Measurements from ENCODE around the gene VBP1.
A peak's percentile ranks its signal among the peaks of the same experiment; 100 is the strongest.
"Not testable (repeated sequence)": the region's sequence is repeated elsewhere in the genome, so short reads cannot be mapped to it uniquely, and the experiment has no call there.

VBP1 gene

GRCh38 chrX:155216179-155216939, at the start of gene VBP1:
Gene VBP1, plus strand, starts transcription at chrX:155216460. Its CDS starts 23 bp downstream, at chrX:155216483.
- peak; percentile 95 for DNase-seq (ENCODE audit: low read depth)

GRCh38 chrX:155169881-155170280, 46.4 kb upstream of the VBP1 start:
- DNase-seq (ENCODE audit: low read depth): no peak

GRCh38 chrX:155179346-155179997, 36.8 kb upstream of the VBP1 start:
- peak; percentile 1 for DNase-seq (ENCODE audit: low read depth)

GRCh38 chrX:155188786-155189185, 27.5 kb upstream of the VBP1 start:
- no peak for DNase-seq (ENCODE audit: low read depth)

- no peak for DNase-seq (ENCODE audit: low read depth)
Measured at GRCh38 chrX:155211208-155211607, 5.1 kb upstream of the VBP1 start.

GRCh38 chrX:155213731-155214130, 2.5 kb upstream of the VBP1 start:
- DNase-seq (ENCODE audit: low read depth): no peak

GRCh38 chrX:155215443-155216178, 649 bp upstream of the VBP1 start:
- DNase-seq (ENCODE audit: low read depth): peak; percentile 2

GRCh38 chrX:155216940-155217440, 730 bp downstream of the VBP1 start:
- DNase-seq (ENCODE audit: low read depth): no peak

- no peak for DNase-seq (ENCODE audit: low read depth)
Measured at GRCh38 chrX:155218777-155219176, 2.5 kb downstream of the VBP1 start.

GRCh38 chrX:155221351-155221750, 5.1 kb downstream of the VBP1 start:
- DNase-seq (ENCODE audit: low read depth): no peak

- DNase-seq (ENCODE audit: low read depth): not testable (repeated sequence)
Measured at GRCh38 chrX:155223746-155224145, 7.5 kb downstream of the VBP1 start.

GRCh38 chrX:155225774-155226173, 9.5 kb downstream of the VBP1 start:
- no peak for DNase-seq (ENCODE audit: low read depth)

GRCh38 chrX:155231163-155231562, 14.9 kb downstream of the VBP1 start:
- no peak for DNase-seq (ENCODE audit: low read depth)

- DNase-seq (ENCODE audit: low read depth): no peak
Measured at GRCh38 chrX:155235891-155236290, 19.6 kb downstream of the VBP1 start.

- DNase-seq (ENCODE audit: low read depth): no peak
Measured at GRCh38 chrX:155237719-155238118, 21.5 kb downstream of the VBP1 start.

- no peak for DNase-seq (ENCODE audit: low read depth)
Measured at GRCh38 chrX:155242300-155242699, 26.0 kb downstream of the VBP1 start.

GRCh38 chrX:155246748-155247147, 30.5 kb downstream of the VBP1 start:
- DNase-seq (ENCODE audit: low read depth): no peak

- no peak for DNase-seq (ENCODE audit: low read depth)
Measured at GRCh38 chrX:155247497-155247896, 31.2 kb downstream of the VBP1 start.

- no peak for DNase-seq (ENCODE audit: low read depth)
Measured at GRCh38 chrX:155251391-155251790, 35.1 kb downstream of the VBP1 start.

- DNase-seq (ENCODE audit: low read depth): no peak
Measured at GRCh38 chrX:155259752-155260151, 43.5 kb downstream of the VBP1 start.

GRCh38 chrX:155262970-155263754, 46.9 kb downstream of the VBP1 start:
- no peak for DNase-seq (ENCODE audit: low read depth)

All from ELR (cell line).